ENCODE measurements around the gene GPR135. TPM values are rescaled to one million over a fixed set of nuclear protein-coding genes. Genes with fewer than 3 reads are reported as not detected.

GPR135 gene, protein sequence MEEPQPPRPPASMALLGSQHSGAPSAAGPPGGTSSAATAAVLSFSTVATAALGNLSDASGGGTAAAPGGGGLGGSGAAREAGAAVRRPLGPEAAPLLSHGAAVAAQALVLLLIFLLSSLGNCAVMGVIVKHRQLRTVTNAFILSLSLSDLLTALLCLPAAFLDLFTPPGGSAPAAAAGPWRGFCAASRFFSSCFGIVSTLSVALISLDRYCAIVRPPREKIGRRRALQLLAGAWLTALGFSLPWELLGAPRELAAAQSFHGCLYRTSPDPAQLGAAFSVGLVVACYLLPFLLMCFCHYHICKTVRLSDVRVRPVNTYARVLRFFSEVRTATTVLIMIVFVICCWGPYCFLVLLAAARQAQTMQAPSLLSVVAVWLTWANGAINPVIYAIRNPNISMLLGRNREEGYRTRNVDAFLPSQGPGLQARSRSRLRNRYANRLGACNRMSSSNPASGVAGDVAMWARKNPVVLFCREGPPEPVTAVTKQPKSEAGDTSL
- under 1 TPM; 0.81 to 0.91 TPM for total RNA-seq
- 0.97 TPM for polyA plus RNA-seq (2013, experiment 1 of 2)
- polyA plus RNA-seq (2013, experiment 2 of 2) = 1.4 TPM
- total RNA-seq = 0.40 to 5.9 (median 1.8) reads per million in 172 experiments

DNA sequence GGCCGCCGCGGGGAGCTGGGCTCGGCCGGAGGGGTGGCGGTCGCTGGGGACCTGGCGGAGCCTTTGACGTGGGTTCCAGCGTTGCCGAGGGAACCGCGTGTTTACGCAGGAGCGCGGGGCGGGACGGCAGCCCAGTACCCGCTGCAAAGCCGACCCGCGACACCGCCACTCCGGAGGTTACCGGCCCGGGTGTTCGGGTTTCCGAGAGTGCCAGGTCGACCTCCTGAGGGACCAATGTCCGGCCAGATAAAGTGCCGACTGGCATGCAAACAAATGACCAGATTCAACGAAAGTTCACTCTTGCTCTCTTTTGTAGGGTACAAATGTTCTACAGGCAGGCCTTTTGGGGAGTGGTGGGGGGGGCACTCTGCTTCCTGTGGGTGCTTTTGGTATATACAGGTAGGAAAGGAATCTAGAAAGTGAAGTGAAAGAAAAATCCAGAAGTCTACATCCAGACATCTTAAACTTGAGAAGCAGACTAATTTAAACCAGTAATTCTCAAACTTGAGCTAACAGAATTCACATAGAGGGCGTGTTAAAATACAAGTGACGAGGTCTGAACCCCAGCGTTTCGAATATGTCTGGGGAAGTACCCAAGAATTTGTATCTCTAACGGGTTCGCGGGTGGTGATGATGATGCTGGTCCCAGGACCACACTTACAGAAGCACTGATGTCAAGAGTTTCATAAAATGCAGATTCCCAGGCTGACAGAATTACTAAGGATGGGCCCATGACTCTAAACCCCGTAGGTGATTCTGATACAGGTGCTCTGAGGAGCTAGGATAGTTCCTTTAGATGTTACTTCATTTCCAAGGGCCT lies at the start of gene GPR135:
Gene GPR135 (minus strand): TSS at position 65 of the 820 bp plus-strand sequence. CDS start 154 bp downstream, outside the sequence.
- Mint-ChIP-seq H3K27me3 (peaks cover 7% of the 10 kb centered on the region), H3K4me3 (peak within 1 kb of the TSS; percentile 94), H3K27ac (peak within 1 kb of the TSS; percentile 78), H3K9me3 (no peaks in the 10 kb centered on the region), H3K36me3 (ENCODE audit: low read depth) (peaks cover 5% of the 10 kb centered on the region), H3K4me1 (ENCODE audit: low read depth) (peaks cover 8% of the 10 kb centered on the region)
- intact Hi-C loops (cut with DNase I, micrococcal nuclease) = loop anchor here (2.0 to 10.0 kb wide), 4 partner anchors 15 to 821 kb away; partner anchors contain the start of genes DAAM1 (in 1 of the 2), JKAMP (in 1 of the 2) and L3HYPDH (in 1 of the 2)
- TF ChIP-seq, protein P1, sequence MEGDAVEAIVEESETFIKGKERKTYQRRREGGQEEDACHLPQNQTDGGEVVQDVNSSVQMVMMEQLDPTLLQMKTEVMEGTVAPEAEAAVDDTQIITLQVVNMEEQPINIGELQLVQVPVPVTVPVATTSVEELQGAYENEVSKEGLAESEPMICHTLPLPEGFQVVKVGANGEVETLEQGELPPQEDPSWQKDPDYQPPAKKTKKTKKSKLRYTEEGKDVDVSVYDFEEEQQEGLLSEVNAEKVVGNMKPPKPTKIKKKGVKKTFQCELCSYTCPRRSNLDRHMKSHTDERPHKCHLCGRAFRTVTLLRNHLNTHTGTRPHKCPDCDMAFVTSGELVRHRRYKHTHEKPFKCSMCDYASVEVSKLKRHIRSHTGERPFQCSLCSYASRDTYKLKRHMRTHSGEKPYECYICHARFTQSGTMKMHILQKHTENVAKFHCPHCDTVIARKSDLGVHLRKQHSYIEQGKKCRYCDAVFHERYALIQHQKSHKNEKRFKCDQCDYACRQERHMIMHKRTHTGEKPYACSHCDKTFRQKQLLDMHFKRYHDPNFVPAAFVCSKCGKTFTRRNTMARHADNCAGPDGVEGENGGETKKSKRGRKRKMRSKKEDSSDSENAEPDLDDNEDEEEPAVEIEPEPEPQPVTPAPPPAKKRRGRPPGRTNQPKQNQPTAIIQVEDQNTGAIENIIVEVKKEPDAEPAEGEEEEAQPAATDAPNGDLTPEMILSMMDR (IDR thresholded peaks at IDR 0.05) = no peak
- ChIA-PET CTCF (interaction anchor here (1.0 to 1.4 kb wide), 3 partner anchors 18 to 46 kb away, joined by 4 to 6 read pairs (median 5); partner anchors contain the start of genes JKAMP and L3HYPDH), POLR2A (interaction anchor here (1.4 to 3.7 kb wide), 4 partner anchors 17 to 1167 kb away, joined by 3 to 42 read pairs (median 4); partner anchors contain the start of genes ARID4A, JKAMP, L3HYPDH and PPM1A)
- peaks cover 15% of the 10 kb centered on the region for H3K4me1 ChIP-seq (ENCODE audit: insufficient read depth, low read length)
- peak within 1 kb of the TSS; percentile 56 for H3K4me3 ChIP-seq (ENCODE audit: low read length)
- ATAC-seq (ENCODE audit: poor library complexity) (peak; percentile 39), DNase-seq (peak in 13 of 14 experiments; percentile 8 to 79 (median 38))
- no peaks in the 10 kb centered on the region for H3K9me3 ChIP-seq (ENCODE audit: control insufficient read depth in 1 of 2, insufficient read depth in 1 of 2, low read length in 2 of 2)
- H3K27ac ChIP-seq (ENCODE audit: low read depth in 1 of 2, low read length in 2 of 2) = no peak within 1 kb of the TSS
- H3K27me3 ChIP-seq (ENCODE audit: control insufficient read depth in 1 of 2, insufficient read depth in 2 of 2, low read length in 2 of 2) = no peaks in the 10 kb centered on the region
- H3K36me3 ChIP-seq (ENCODE audit: insufficient read depth, low read length) = no peaks in the 10 kb centered on the region

DNA sequence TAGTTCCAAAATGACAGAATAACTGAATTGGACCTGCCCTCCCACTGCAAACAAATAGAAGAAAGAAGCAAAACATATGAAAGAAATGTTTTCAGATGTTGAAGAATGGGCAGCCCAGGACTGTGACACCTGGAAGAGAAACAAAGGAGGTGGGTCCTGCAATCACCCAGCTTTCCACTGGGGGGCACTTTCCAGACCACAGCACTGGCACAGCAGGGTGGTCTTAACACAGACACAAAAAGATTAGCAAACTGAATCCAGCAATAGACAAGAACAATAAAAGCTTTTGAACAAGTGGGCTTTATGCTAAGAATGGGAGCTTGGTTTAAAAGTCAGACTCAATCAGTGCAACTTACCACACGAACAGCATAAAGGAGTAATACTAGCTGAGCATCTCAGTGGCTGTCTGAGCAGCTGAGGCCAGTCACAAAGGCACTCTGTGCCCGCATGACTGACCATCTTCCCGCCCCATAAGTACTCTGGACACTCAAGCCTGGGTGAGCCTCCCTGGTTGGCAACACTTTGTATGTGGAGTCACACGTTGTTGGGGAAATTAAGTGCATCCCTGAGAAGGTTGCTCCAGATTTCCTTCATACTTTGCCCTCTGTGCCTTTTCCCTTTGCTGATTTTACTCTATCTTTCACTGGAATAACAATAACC lies 46.9 kb upstream of the GPR135 start:
- Mint-ChIP-seq H3K4me1 (ENCODE audit: low read depth) (no peaks in the 10 kb centered on the region), H3K4me3 (no peak overlapping the region), H3K36me3 (ENCODE audit: low read depth) (no peaks in the 10 kb centered on the region), H3K27me3 (peaks cover 17% of the 10 kb centered on the region), H3K9me3 (no peaks in the 10 kb centered on the region), H3K27ac (no peak overlapping the region)
- TF ChIP-seq, protein P1 (IDR thresholded peaks at IDR 0.05) = peak; percentile 31
- DNase-seq (peak in 2 of 14 experiments; percentile 6 to 12), ATAC-seq (ENCODE audit: poor library complexity) (no peak)
- H3K9me3 ChIP-seq (ENCODE audit: control insufficient read depth in 1 of 2, insufficient read depth in 1 of 2, low read length in 2 of 2) = no peaks in the 10 kb centered on the region
- H3K36me3 ChIP-seq (ENCODE audit: insufficient read depth, low read length) = no peaks in the 10 kb centered on the region
- no peak overlapping the region for H3K4me3 ChIP-seq (ENCODE audit: low read length)
- H3K27ac ChIP-seq (ENCODE audit: low read depth in 1 of 2, low read length in 2 of 2) = no peak overlapping the region
- CTCF ChIA-PET = interaction anchor here (0.6 to 1.2 kb wide), 4 partner anchors 12 to 47 kb away, joined by 3 to 4 read pairs (median 4); partner anchors contain the start of gene GPR135
- no peaks in the 10 kb centered on the region for H3K4me1 ChIP-seq (ENCODE audit: insufficient read depth, low read length)
- intact Hi-C loops (cut with DNase I, micrococcal nuclease) = loop anchor here in 1 of 2 experiments (2.0 kb wide), 1 partner anchor 13 kb away; no protein-coding TSS in a partner anchor
- POLR2A ChIA-PET = no interaction called here
- H3K27me3 ChIP-seq (ENCODE audit: control insufficient read depth in 1 of 2, insufficient read depth in 2 of 2, low read length in 2 of 2) = peaks cover 4 to 7% of the 10 kb centered on the region in 2 experiments
